IPS-20b (cell line): ENCODE results near the gene LRRC19.
A peak's percentile ranks its signal among the peaks of the same experiment; 100 is the strongest.

Experiments
- H3K27ac ChIP-seq: one replicate; pipeline ENCODE4 v1.5.1; 2013; ENCODE audit warnings: low read length
- H3K27me3 ChIP-seq: 2 replicates; pipeline ENCODE4 v1.6.1; 2013; ENCODE audit warnings: mild to moderate bottlenecking, low read length, inconsistent platforms; ENCODE audit not compliant: insufficient read depth
- H3K36me3 ChIP-seq: 2 replicates; pipeline ENCODE4 v1.6.1; 2013; ENCODE audit warnings: low read depth, mild to moderate bottlenecking, inconsistent platforms, low read length, moderate library complexity; ENCODE audit not compliant: insufficient read depth
- H3K4me1 ChIP-seq: 2 replicates; pipeline ENCODE4 v1.6.1; 2013; ENCODE audit warnings: mild to moderate bottlenecking, control low read depth, inconsistent platforms, low read length, moderate library complexity; ENCODE audit not compliant: insufficient read depth
- H3K4me3 ChIP-seq: 2 replicates; pipeline ENCODE4 v1.5.1; 2013; ENCODE audit warnings: mild to moderate bottlenecking, low read length, inconsistent platforms
- H3K9ac ChIP-seq: 2 replicates; pipeline ENCODE4 v1.6.1; 2013; ENCODE audit warnings: low read depth, mild to moderate bottlenecking, inconsistent platforms, low read length, moderate library complexity
- H3K9me3 ChIP-seq: 2 replicates; pipeline ENCODE4 v1.6.1; 2013; ENCODE audit warnings: mild to moderate bottlenecking, low read depth, low read length, inconsistent platforms; ENCODE audit not compliant: insufficient read depth

The LRRC19 gene

GRCh38 chr9:27019589-27019988 lies 14.1 kb upstream of the LRRC19 start:
- no peak overlapping the region for H3K4me3 ChIP-seq
- peaks cover 7% of the 10 kb centered on the region for H3K36me3 ChIP-seq
- no peak overlapping the region for H3K9ac ChIP-seq
- H3K9me3 ChIP-seq: no peaks in the 10 kb centered on the region
- no peak overlapping the region for H3K27ac ChIP-seq
- no peaks in the 10 kb centered on the region for H3K27me3 ChIP-seq
- H3K4me1 ChIP-seq: no peaks in the 10 kb centered on the region

- Histone ChIP-seq H3K4me3 (no peak overlapping the region), H3K9me3 (no peaks in the 10 kb centered on the region), H3K9ac (no peak overlapping the region), H3K36me3 (no peaks in the 10 kb centered on the region), H3K27ac (no peak overlapping the region), H3K27me3 (no peaks in the 10 kb centered on the region), H3K4me1 (no peaks in the 10 kb centered on the region)
Measured at GRCh38 chr9:27003426-27004077, 1.9 kb downstream of the LRRC19 start.

- H3K4me1 ChIP-seq: no peaks in the 10 kb centered on the region
Measured at GRCh38 chr9:26995810-26996209, 9.7 kb downstream of the LRRC19 start.

GRCh38 chr9:26983340-26983739 lies 22.1 kb downstream of the LRRC19 start:
- Histone ChIP-seq H3K9me3 (no peaks in the 10 kb centered on the region), H3K27ac (no peak overlapping the region), H3K4me1 (no peaks in the 10 kb centered on the region), H3K4me3 (no peak overlapping the region), H3K36me3 (peaks cover 8% of the 10 kb centered on the region), H3K27me3 (no peaks in the 10 kb centered on the region), H3K9ac (no peak overlapping the region)

More at GRCh38 chr9:26995810-26996209, 9.7 kb downstream of the LRRC19 start:
- H3K9me3 ChIP-seq: no peaks in the 10 kb centered on the region
- 0 out of 2 replicates have a peak, but pooled peaks cover 3% of the 10 kb centered on the region for H3K36me3 ChIP-seq
- no peak overlapping the region for H3K9ac ChIP-seq
- H3K4me3 ChIP-seq: no peak overlapping the region
- no peak overlapping the region for H3K27ac ChIP-seq
- no peaks in the 10 kb centered on the region for H3K27me3 ChIP-seq

GRCh38 chr9:26975728-26976707 lies 29.5 kb downstream of the LRRC19 start:
- peaks cover 5% of the 10 kb centered on the region; the same call in 1 of the 2 replicates for H3K4me1 ChIP-seq
- H3K27ac ChIP-seq: peak overlapping the region; percentile 67
- peak overlapping the region; percentile 42 for H3K4me3 ChIP-seq
- H3K9me3 ChIP-seq: peaks cover 4% of the 10 kb centered on the region; the same call in 1 of the 2 replicates
- H3K27me3 ChIP-seq: no peaks in the 10 kb centered on the region
- peak overlapping the region; percentile 80 for H3K9ac ChIP-seq
- no peaks in the 10 kb centered on the region for H3K36me3 ChIP-seq

GRCh38 chr9:26974927-26975326 lies 30.5 kb downstream of the LRRC19 start:
- H3K4me1 ChIP-seq: peaks cover 5% of the 10 kb centered on the region; the same call in 1 of the 2 replicates
- H3K4me3 ChIP-seq: no peak overlapping the region
- peak overlapping the region; percentile 80; the same call in 1 of the 2 replicates for H3K9ac ChIP-seq
- H3K27me3 ChIP-seq: no peaks in the 10 kb centered on the region
- H3K9me3 ChIP-seq: peaks cover 4% of the 10 kb centered on the region; the same call in 1 of the 2 replicates
- no peaks in the 10 kb centered on the region for H3K36me3 ChIP-seq
- peak overlapping the region; percentile 1 for H3K27ac ChIP-seq

GRCh38 chr9:26973989-26974388 lies 31.5 kb downstream of the LRRC19 start:
- no peak overlapping the region for H3K27ac ChIP-seq
- H3K36me3 ChIP-seq: no peaks in the 10 kb centered on the region
- no peak overlapping the region for H3K4me3 ChIP-seq
- no peak overlapping the region for H3K9ac ChIP-seq
- H3K9me3 ChIP-seq: peaks cover 4% of the 10 kb centered on the region; the same call in 1 of the 2 replicates
- peaks cover 5% of the 10 kb centered on the region; the same call in 1 of the 2 replicates for H3K4me1 ChIP-seq
- no peaks in the 10 kb centered on the region for H3K27me3 ChIP-seq

- Histone ChIP-seq H3K9ac (no peak overlapping the region), H3K27me3 (no peaks in the 10 kb centered on the region), H3K36me3 (no peaks in the 10 kb centered on the region), H3K9me3 (peaks cover 4% of the 10 kb centered on the region; the same call in 1 of the 2 replicates), H3K27ac (no peak overlapping the region), H3K4me1 (peaks cover 5% of the 10 kb centered on the region; the same call in 1 of the 2 replicates), H3K4me3 (no peak overlapping the region)
Measured at GRCh38 chr9:26971721-26972120, 33.8 kb downstream of the LRRC19 start.

- H3K27me3 ChIP-seq: no peaks in the 10 kb centered on the region
- peak overlapping the region; percentile 90 for H3K9ac ChIP-seq
- H3K4me3 ChIP-seq: peak overlapping the region; percentile 85
- no peaks in the 10 kb centered on the region for H3K36me3 ChIP-seq
- H3K27ac ChIP-seq: peak overlapping the region; percentile 58
- peaks cover 3% of the 10 kb centered on the region; the same call in 1 of the 2 replicates for H3K4me1 ChIP-seq
- no peaks in the 10 kb centered on the region for H3K9me3 ChIP-seq
Measured at GRCh38 chr9:26956860-26957233, 48.6 kb downstream of the LRRC19 start.

- peak within 1 kb of the TSS; percentile 90 for H3K9ac ChIP-seq
Measured at GRCh38 chr9:26955921-26956859, 49.3 kb downstream of the LRRC19 start, which contains the start of gene IFT74. IFT74 (plus strand) TSS chr9:26956412; CDS start chr9:26961968, 5,556 bp downstream.

More at GRCh38 chr9:26955921-26956859, 49.3 kb downstream of the LRRC19 start, which contains the start of gene IFT74:
- peak within 1 kb of the TSS; percentile 58 for H3K27ac ChIP-seq
- H3K36me3 ChIP-seq: no peaks in the 10 kb centered on the region
- peak within 1 kb of the TSS; percentile 85 for H3K4me3 ChIP-seq
- no peaks in the 10 kb centered on the region for H3K9me3 ChIP-seq
- H3K4me1 ChIP-seq: peaks cover 3% of the 10 kb centered on the region; the same call in 1 of the 2 replicates
- no peaks in the 10 kb centered on the region for H3K27me3 ChIP-seq
